Activated T-helper 1 cell treated with anti-CD3 and anti-CD28 coated beads, Interleukin-12 subunit alpha, Interleukin-12 subunit beta, Interleukin-2, Interleukin-4 antibody, amounts not matched to agents 30 ng/mL and 10 ng/mL and 1 ng/mL, durations not matched to agents 14 hours and 24 hours and 36 hours (primary cell): ENCODE measurements around the gene MTFP1. TPM values are rescaled to one million over a fixed set of nuclear protein-coding genes. Genes with fewer than 3 reads are reported as not detected.

Source experiments
- DNase-seq: peaks from one replicate; pipeline ENCODE4 v3.0.0; 2021; ENCODE audit warnings: low spot score
- H3K27ac Mint-ChIP-seq: one replicate; pipeline ENCODE4 v1.8.0; 2021; ENCODE audit warnings: mild to moderate bottlenecking, mixed read lengths
- H3K27me3 Mint-ChIP-seq: one replicate; pipeline ENCODE4 v1.8.0; 2022; ENCODE audit warnings: mild to moderate bottlenecking, moderate library complexity, mixed read lengths; ENCODE audit not compliant: insufficient read depth
- H3K36me3 Mint-ChIP-seq: one replicate; pipeline ENCODE4 v1.8.0; 2021; ENCODE audit warnings: low read depth, mixed read lengths
- H3K4me1 Mint-ChIP-seq: one replicate; pipeline ENCODE4 v1.8.0; 2021; ENCODE audit warnings: low read depth, mixed read lengths
- H3K4me3 Mint-ChIP-seq: one replicate; pipeline ENCODE4 v1.8.0; 2021; ENCODE audit warnings: mild to moderate bottlenecking, moderate library complexity, mixed read lengths
- H3K9me3 Mint-ChIP-seq: one replicate; pipeline ENCODE4 v1.8.0; 2021; ENCODE audit warnings: mixed read lengths
- intact Hi-C: fragments of 100-400 bp; cut with micrococcal nuclease; formaldehyde crosslinking; loops from one replicate; pipeline ENCODE4 v1.15.1; 2024
- total RNA-seq: library from RNA; stranded (reverse); gene quantifications from 2 replicates; pipeline ENCODE4 v1.2.3, GENCODE V29; 2022

MTFP1 gene
- total RNA-seq, 1 donor from 2014 or later, result 72.9 TPM

- intact Hi-C loops, result loop anchor here (1.0 to 10.0 kb wide), 3 partner anchors 157 to 869 kb away; partner anchors contain the start of genes OSM and THOC5
- H3K36me3 Mint-ChIP-seq, result peaks cover 39% of the 10 kb centered on the region
- peak overlapping the region; percentile 99 for H3K27ac Mint-ChIP-seq
- H3K4me1 Mint-ChIP-seq, result peaks cover 66% of the 10 kb centered on the region
- H3K27me3 Mint-ChIP-seq, result no peaks in the 10 kb centered on the region
- peak; percentile 44 for DNase-seq
- no peaks in the 10 kb centered on the region for H3K9me3 Mint-ChIP-seq
- H3K4me3 Mint-ChIP-seq, result peak overlapping the region; percentile 98
These were observed 2.1 kb upstream of the MTFP1 start for GRCh38 chr22:30423301-30423958.

GRCh38 chr22:30423959-30424533 is 1.5 kb upstream of the MTFP1 start:
- DNase-seq, result peak; percentile 98
- Mint-ChIP-seq H3K9me3 (no peaks in the 10 kb centered on the region), H3K4me3 (peak overlapping the region; percentile 98), H3K27ac (peak overlapping the region; percentile 99), H3K27me3 (no peaks in the 10 kb centered on the region), H3K36me3 (peaks cover 43% of the 10 kb centered on the region), H3K4me1 (peaks cover 66% of the 10 kb centered on the region)
- intact Hi-C loops, result loop anchor here (1.0 to 10.0 kb wide), 7 partner anchors 97 to 869 kb away; partner anchors contain the start of genes CASTOR1, OSM, TBC1D10A and THOC5

GRCh38 chr22:30424534-30425326 is 838 bp upstream of the MTFP1 start:
- Mint-ChIP-seq H3K4me3 (peak overlapping the region; percentile 98), H3K27ac (peak overlapping the region; percentile 99), H3K36me3 (peaks cover 44% of the 10 kb centered on the region), H3K4me1 (peaks cover 66% of the 10 kb centered on the region), H3K27me3 (no peaks in the 10 kb centered on the region), H3K9me3 (no peaks in the 10 kb centered on the region)
- DNase-seq, result no peak
- intact Hi-C loops, result loop anchor here (1.0 to 10.0 kb wide), 6 partner anchors 98 to 870 kb away; partner anchors contain the start of genes CASTOR1, TBC1D10A and THOC5

- Mint-ChIP-seq H3K36me3 (peaks cover 47% of the 10 kb centered on the region), H3K4me3 (peak overlapping the region; percentile 98), H3K27ac (peak overlapping the region; percentile 89), H3K4me1 (peaks cover 62% of the 10 kb centered on the region), H3K27me3 (no peaks in the 10 kb centered on the region), H3K9me3 (no peaks in the 10 kb centered on the region)
- DNase-seq, result no peak
- intact Hi-C loops, result loop anchor here (2.0 to 10.0 kb wide), 2 partner anchors 98 to 870 kb away; partner anchors contain the start of genes TBC1D10A and THOC5
These were observed 297 bp upstream of the MTFP1 start for GRCh38 chr22:30425327-30425615.

GRCh38 chr22:30426388-30427353 is 1.1 kb downstream of the MTFP1 start:
- peak; percentile 75 for DNase-seq
- H3K9me3 Mint-ChIP-seq, result no peaks in the 10 kb centered on the region
- intact Hi-C loops, result loop anchor here (1.0 to 10.0 kb wide), 7 partner anchors 9 to 872 kb away; partner anchors contain the start of genes SEC14L2, SF3A1 and THOC5
- peak overlapping the region; percentile 98 for H3K4me3 Mint-ChIP-seq
- peak overlapping the region; percentile 89 for H3K27ac Mint-ChIP-seq
- H3K36me3 Mint-ChIP-seq, result peaks cover 41% of the 10 kb centered on the region
- peaks cover 49% of the 10 kb centered on the region for H3K4me1 Mint-ChIP-seq
- H3K27me3 Mint-ChIP-seq, result no peaks in the 10 kb centered on the region

- Mint-ChIP-seq H3K9me3 (no peaks in the 10 kb centered on the region), H3K4me3 (no peak overlapping the region), H3K27ac (no peak overlapping the region), H3K4me1 (peaks cover 37% of the 10 kb centered on the region), H3K36me3 (peaks cover 30% of the 10 kb centered on the region), H3K27me3 (peaks cover under 1% of the 10 kb centered on the region)
- DNase-seq, result no peak
- intact Hi-C loops, result loop anchor here (10.0 kb wide), 1 partner anchor 873 kb away; the partner anchor contains the start of gene THOC5
These were observed 2.3 kb downstream of the MTFP1 start for GRCh38 chr22:30427871-30428270.

DNA sequence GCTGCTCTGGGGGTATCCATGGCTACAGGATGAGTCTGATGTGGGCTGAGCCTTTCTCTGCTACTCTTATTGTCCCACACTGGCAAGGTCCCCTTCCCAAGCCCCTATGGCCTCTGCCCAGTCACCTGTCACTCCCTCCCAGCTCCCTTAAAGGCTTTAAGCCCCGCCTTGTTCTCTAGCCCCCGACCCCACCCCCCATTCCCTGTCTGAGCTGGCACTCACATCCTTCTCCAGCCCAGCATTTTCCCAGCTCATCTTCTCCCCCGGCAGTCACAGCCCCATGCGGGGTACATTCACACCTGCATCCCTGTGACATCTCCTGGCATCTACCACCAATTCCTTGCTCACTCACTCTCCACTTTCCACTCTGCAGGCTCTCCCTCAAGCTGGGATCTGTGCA is 4.3 kb downstream of the MTFP1 start:
- no peak for DNase-seq
- Mint-ChIP-seq H3K27ac (no peak overlapping the region), H3K36me3 (peaks cover 28% of the 10 kb centered on the region), H3K4me3 (no peak overlapping the region), H3K9me3 (peaks cover 4% of the 10 kb centered on the region), H3K27me3 (peaks cover 4% of the 10 kb centered on the region), H3K4me1 (peaks cover 37% of the 10 kb centered on the region)
- intact Hi-C loops, result loop anchor here (10.0 kb wide), 1 partner anchor 875 kb away; the partner anchor contains the start of gene THOC5

DNA sequence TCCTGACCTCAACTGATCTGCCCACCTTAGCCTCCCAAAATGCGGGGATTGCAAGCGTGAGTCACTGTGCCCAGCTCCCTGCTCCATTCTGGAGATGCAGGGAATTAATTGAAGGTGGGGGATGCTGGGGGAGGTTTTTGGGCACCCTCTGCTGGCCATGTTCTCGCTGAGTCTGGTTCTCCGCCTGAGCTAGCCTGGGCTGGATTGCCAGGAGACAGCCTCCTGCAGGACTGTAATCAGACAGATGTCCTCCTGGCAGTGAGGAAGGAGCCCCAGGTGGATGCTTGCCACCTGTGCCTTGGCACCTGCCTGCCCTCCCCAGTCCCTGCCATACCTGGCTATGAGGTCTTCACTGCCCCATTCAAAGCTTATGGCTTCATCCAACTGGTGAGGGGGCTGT is 5.4 kb downstream of the MTFP1 start:
- Mint-ChIP-seq H3K9me3 (peaks cover 12% of the 10 kb centered on the region), H3K36me3 (peaks cover 37% of the 10 kb centered on the region), H3K27ac (no peak overlapping the region), H3K4me1 (peaks cover 40% of the 10 kb centered on the region), H3K4me3 (no peak overlapping the region), H3K27me3 (peaks cover 4% of the 10 kb centered on the region)
- intact Hi-C loops, result no loop called here
- no peak for DNase-seq

DNA sequence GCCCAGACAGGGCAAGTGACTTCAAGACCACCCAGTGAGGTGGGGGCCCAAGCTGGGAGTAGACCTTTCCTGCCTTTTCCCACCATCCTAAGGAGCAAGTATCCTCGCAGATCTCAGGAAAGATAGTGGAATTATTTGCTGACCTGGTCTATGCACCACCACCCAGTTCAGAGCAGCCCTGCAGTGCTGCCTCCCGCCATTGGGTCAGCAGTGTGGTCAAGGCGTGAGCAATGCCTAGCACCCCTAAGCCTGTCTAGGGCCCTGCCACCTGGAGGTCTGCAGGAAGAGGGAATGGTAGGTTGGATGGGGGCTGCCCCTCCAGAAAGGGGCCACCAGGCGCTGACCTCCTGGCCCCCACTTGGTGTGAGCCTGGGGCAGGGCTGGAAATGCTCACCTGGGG is 6.5 kb downstream of the MTFP1 start:
- Mint-ChIP-seq H3K27ac (no peak overlapping the region), H3K36me3 (peaks cover 37% of the 10 kb centered on the region), H3K4me1 (peaks cover 30% of the 10 kb centered on the region), H3K9me3 (peaks cover 17% of the 10 kb centered on the region), H3K27me3 (peaks cover 4% of the 10 kb centered on the region), H3K4me3 (no peak overlapping the region)
- intact Hi-C loops, result no loop called here
- DNase-seq, result no peak

- intact Hi-C loops, result no loop called here
- Mint-ChIP-seq H3K27ac (no peak overlapping the region), H3K4me1 (peaks cover 26% of the 10 kb centered on the region), H3K4me3 (no peak overlapping the region), H3K36me3 (peaks cover 34% of the 10 kb centered on the region), H3K9me3 (peaks cover 18% of the 10 kb centered on the region), H3K27me3 (peaks cover 4% of the 10 kb centered on the region)
- no peak for DNase-seq
These were observed 7.0 kb downstream of the MTFP1 start for GRCh38 chr22:30432520-30432919.

GRCh38 chr22:30433227-30433626 is 7.7 kb downstream of the MTFP1 start:
- Mint-ChIP-seq H3K36me3 (peaks cover 31% of the 10 kb centered on the region), H3K4me1 (peaks cover 21% of the 10 kb centered on the region), H3K27ac (peak overlapping the region; percentile 12), H3K27me3 (peaks cover 4% of the 10 kb centered on the region), H3K4me3 (no peak overlapping the region), H3K9me3 (peaks cover 18% of the 10 kb centered on the region)
- DNase-seq, result no peak
- intact Hi-C loops, result no loop called here

- Mint-ChIP-seq H3K4me3 (no peak overlapping the region), H3K36me3 (peaks cover 25% of the 10 kb centered on the region), H3K4me1 (peaks cover 21% of the 10 kb centered on the region), H3K27me3 (peaks cover 4% of the 10 kb centered on the region), H3K27ac (no peak overlapping the region), H3K9me3 (peaks cover 18% of the 10 kb centered on the region)
- intact Hi-C loops, result no loop called here
- DNase-seq, result no peak
These were observed 8.2 kb downstream of the MTFP1 start for GRCh38 chr22:30433773-30434172.
